GM18517 (cell line): ENCODE data around the gene IKZF1.

Experiments used
- ATAC-seq: cut with Tn5 transposase; IDR thresholded peaks from one replicate; pipeline ENCODE4 v1.9.1; 2021; ENCODE audit warnings: mild to moderate bottlenecking, moderate library complexity; ENCODE audit not compliant: unreplicated experiment

Gene IKZF1

GRCh38 chr7:50307368-50308032, 3.0 kb downstream of the IKZF1 start:
- ATAC-seq, result peak; percentile 22

GRCh38 chr7:50308203-50308531, 3.7 kb downstream of the IKZF1 start:
- ATAC-seq, result no peak

- ATAC-seq, result no peak
Observed at GRCh38 chr7:50308532-50309385, 4.2 kb downstream of the IKZF1 start.

- no peak for ATAC-seq
Observed at GRCh38 chr7:50309721-50310120, 5.2 kb downstream of the IKZF1 start.

GRCh38 chr7:50310361-50310760, 5.8 kb downstream of the IKZF1 start:
- ATAC-seq, result no peak

- ATAC-seq, result no peak
Observed at GRCh38 chr7:50310956-50311355, 6.4 kb downstream of the IKZF1 start.

- no peak for ATAC-seq
Observed at GRCh38 chr7:50312250-50313162, 8.0 kb downstream of the IKZF1 start.

- no peak for ATAC-seq
Observed at GRCh38 chr7:50314836-50315592, 10.5 kb downstream of the IKZF1 start.

GRCh38 chr7:50315739-50316671, 11.5 kb downstream of the IKZF1 start:
- ATAC-seq, result no peak

- ATAC-seq, result peak; percentile 72
Observed at GRCh38 chr7:50317221-50317678, 12.7 kb downstream of the IKZF1 start.

GRCh38 chr7:50317697-50318669, 13.5 kb downstream of the IKZF1 start:
- ATAC-seq, result no peak

- ATAC-seq, result no peak
Observed at GRCh38 chr7:50321487-50322067, 17.1 kb downstream of the IKZF1 start.

- no peak for ATAC-seq
Observed at GRCh38 chr7:50324113-50324512, 19.6 kb downstream of the IKZF1 start.

GRCh38 chr7:50327443-50327842, 22.9 kb downstream of the IKZF1 start:
- ATAC-seq, result peak; percentile 31

- ATAC-seq, result no peak
Observed at GRCh38 chr7:50329775-50330174, 25.3 kb downstream of the IKZF1 start.

GRCh38 chr7:50330254-50330653, 25.7 kb downstream of the IKZF1 start:
- ATAC-seq, result no peak

GRCh38 chr7:50330696-50331095, 26.2 kb downstream of the IKZF1 start:
- ATAC-seq, result no peak
